HepG2 (cell line): Measurements from ENCODE around the gene NCOA3. TPM values are rescaled to one million over a fixed set of nuclear protein-coding genes. Genes with fewer than 3 reads are reported as not detected.

Source experiments
- CBX1 ChIP-seq: IDR thresholded peaks from one replicate; pipeline ENCODE4 v1.6.1; 2016; ENCODE audit warnings: antibody characterized with exemption, low read depth
- CBX2 ChIP-seq, 2 experiments: fragments of 200-600 bp in 1 of 2; sonication (generic); formaldehyde crosslinking in 1 of 2; IDR thresholded peaks; 2 replicates each; pipeline versions ENCODE4 v1.7.0 to v1.8.1; 2018 to 2022; ENCODE audit warnings: low read depth in 2 of 2, low read length in 1 of 2, mild to moderate bottlenecking in 1 of 2, missing genetic modification reagents in 1 of 2
- MEIS1 ChIP-seq: sonication (generic); formaldehyde crosslinking; IDR thresholded peaks from 2 replicates; pipeline ENCODE4 v1.9.0; 2021; ENCODE audit warnings: mild to moderate bottlenecking, missing genetic modification reagents, moderate library complexity, borderline replicate concordance
- PITX1 ChIP-seq: sonication (generic); formaldehyde crosslinking; IDR thresholded peaks from 2 replicates; pipeline ENCODE4 v1.5.1; 2020; ENCODE audit warnings: mild to moderate bottlenecking, missing genetic modification reagents
- PLRG1 ChIP-seq: fragments of 450-650 bp; conservative IDR thresholded peaks from 2 replicates; pipeline ENCODE4 v1.6.1; 2016
- RNF2 ChIP-seq: fragments of 450-650 bp; conservative IDR thresholded peaks from 2 replicates; pipeline ENCODE4 v1.6.1; 2016; ENCODE audit warnings: low read depth
- SMYD3 ChIP-seq: sonication (generic); formaldehyde crosslinking; IDR thresholded peaks from 2 replicates; pipeline ENCODE4 v1.8.1; 2023; ENCODE audit warnings: mild to moderate bottlenecking, missing genetic modification reagents
- ZC3H4 ChIP-seq: sonication (generic); formaldehyde crosslinking; IDR thresholded peaks from 2 replicates; pipeline ENCODE4 v1.4.0; 2020; ENCODE audit warnings: missing genetic modification reagents, borderline replicate concordance
- ZKSCAN5 ChIP-seq: sonication (generic); formaldehyde crosslinking; IDR thresholded peaks from 2 replicates; pipeline ENCODE4 v1.5.1; 2020; ENCODE audit warnings: mild to moderate bottlenecking, missing genetic modification reagents
- ZNF251 ChIP-seq: sonication (generic); formaldehyde crosslinking; IDR thresholded peaks from 2 replicates; pipeline ENCODE4 v1.9.0; 2021; ENCODE audit warnings: mild to moderate bottlenecking, missing genetic modification reagents
- ZNF343 ChIP-seq: sonication (generic); formaldehyde crosslinking; IDR thresholded peaks from 2 replicates; pipeline ENCODE4 v1.4.0; 2020; ENCODE audit warnings: mild to moderate bottlenecking, missing genetic modification reagents
- ZNF350 ChIP-seq: sonication (generic); formaldehyde crosslinking; IDR thresholded peaks from 2 replicates; pipeline ENCODE4 v1.4.0; 2020; ENCODE audit warnings: mild to moderate bottlenecking, low read depth, missing genetic modification reagents, borderline replicate concordance
- ZNF546 ChIP-seq: sonication (generic); formaldehyde crosslinking; conservative IDR thresholded peaks from 2 replicates; pipeline ENCODE4 v1.8.1; 2023; ENCODE audit warnings: mild to moderate bottlenecking, missing genetic modification reagents
- ZNF580 ChIP-seq: IDR thresholded peaks from 2 replicates; pipeline ENCODE4 v1.6.1; 2016; ENCODE audit warnings: low read depth, borderline replicate concordance
- ZNF709 ChIP-seq: sonication (generic); formaldehyde crosslinking; IDR thresholded peaks from 2 replicates; pipeline ENCODE4 v1.5.0; 2020; ENCODE audit warnings: mild to moderate bottlenecking, missing genetic modification reagents
- ZNF720 ChIP-seq: sonication (generic); formaldehyde crosslinking; IDR thresholded peaks from 2 replicates; pipeline ENCODE4 v1.4.0; 2020; ENCODE audit warnings: missing genetic modification reagents
- ZNF761 ChIP-seq: sonication (generic); formaldehyde crosslinking; conservative IDR thresholded peaks from 2 replicates; pipeline ENCODE4 v1.4.0; 2020; ENCODE audit warnings: mild to moderate bottlenecking, missing genetic modification reagents
- polyA plus RNA-seq, 8 experiments: library from polyadenylated mRNA; depleted of rRNA in 3 of 8; stranded (reverse) in 7 of 8; unstranded in 1 of 8; fragments of >200 nt; fragmentation: Illumina TruSeq in 4 of 8; extraction: Trizol in 4 of 8; gene quantifications; 2 replicates each; pipeline versions ENCODE4 v1.2.1 to v1.2.3, GENCODE V29; 2011 to 2016; ENCODE audit warnings: low read depth in 4 of 8, missing spikeins in 1 of 8, mixed read lengths in 1 of 8; ENCODE audit not compliant: insufficient read depth in 1 of 8
- total RNA-seq, 5 experiments: library from RNA; depleted of rRNA; stranded (reverse); fragments of >200 nt; fragmentation: Illumina TruSeq; extraction: Trizol; gene quantifications; 2 replicates each; pipeline ENCODE4 v1.2.3, GENCODE V29; 2016; ENCODE audit warnings: low read depth in 1 of 5
- TF ChIP-seq, protein P1 (sequence below): sonication (generic); formaldehyde crosslinking; IDR thresholded peaks from 2 replicates; pipeline ENCODE4 v1.4.0; 2020; ENCODE audit warnings: missing genetic modification reagents, mild to moderate bottlenecking, borderline replicate concordance
- TF ChIP-seq, protein P2 (sequence below): sonication (generic); formaldehyde crosslinking; IDR thresholded peaks from 2 replicates; pipeline ENCODE4 v1.9.0; 2021; ENCODE audit warnings: missing genetic modification reagents, borderline replicate concordance
- TF ChIP-seq, protein P3 (sequence below): sonication (generic); formaldehyde crosslinking; IDR thresholded peaks from 2 replicates; pipeline ENCODE4 v1.4.0; 2020; ENCODE audit warnings: missing genetic modification reagents
- TF ChIP-seq, protein P4 (sequence below): IDR thresholded peaks from 2 replicates; pipeline ENCODE4 v1.6.1; 2016; ENCODE audit warnings: missing biosample characterization, missing genetic modification reagents, low read depth

The NCOA3 gene
- total and polyA plus RNA-seq, 2 of the 13 experiments (the other 11 are each of a cell fraction or from before 2014, with no cell fraction given) = 35.0 to 56.8 TPM

- TF ChIP-seq, protein P1, sequence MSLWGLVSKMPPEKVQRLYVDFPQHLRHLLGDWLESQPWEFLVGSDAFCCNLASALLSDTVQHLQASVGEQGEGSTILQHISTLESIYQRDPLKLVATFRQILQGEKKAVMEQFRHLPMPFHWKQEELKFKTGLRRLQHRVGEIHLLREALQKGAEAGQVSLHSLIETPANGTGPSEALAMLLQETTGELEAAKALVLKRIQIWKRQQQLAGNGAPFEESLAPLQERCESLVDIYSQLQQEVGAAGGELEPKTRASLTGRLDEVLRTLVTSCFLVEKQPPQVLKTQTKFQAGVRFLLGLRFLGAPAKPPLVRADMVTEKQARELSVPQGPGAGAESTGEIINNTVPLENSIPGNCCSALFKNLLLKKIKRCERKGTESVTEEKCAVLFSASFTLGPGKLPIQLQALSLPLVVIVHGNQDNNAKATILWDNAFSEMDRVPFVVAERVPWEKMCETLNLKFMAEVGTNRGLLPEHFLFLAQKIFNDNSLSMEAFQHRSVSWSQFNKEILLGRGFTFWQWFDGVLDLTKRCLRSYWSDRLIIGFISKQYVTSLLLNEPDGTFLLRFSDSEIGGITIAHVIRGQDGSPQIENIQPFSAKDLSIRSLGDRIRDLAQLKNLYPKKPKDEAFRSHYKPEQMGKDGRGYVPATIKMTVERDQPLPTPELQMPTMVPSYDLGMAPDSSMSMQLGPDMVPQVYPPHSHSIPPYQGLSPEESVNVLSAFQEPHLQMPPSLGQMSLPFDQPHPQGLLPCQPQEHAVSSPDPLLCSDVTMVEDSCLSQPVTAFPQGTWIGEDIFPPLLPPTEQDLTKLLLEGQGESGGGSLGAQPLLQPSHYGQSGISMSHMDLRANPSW (CRISPR knock-in tag) = peak; percentile 97
- TF ChIP-seq ZKSCAN5 (CRISPR knock-in tag) (no peak), ZC3H4 (no peak), SMYD3 (0 out of 2 replicates have a peak, but pooled peaks have one; percentile 66), CBX2 (IDR thresholded peaks at IDR 0.05; ENCODE audit: low read depth, low read length) (no peak), CBX2 (CRISPR knock-in tag; IDR thresholded peaks at IDR 0.05; ENCODE audit: low read depth) (no peak), ZNF343 (CRISPR knock-in tag) (0 out of 2 replicates have a peak, but pooled peaks have one; percentile 34), ZNF709 (CRISPR knock-in tag) (no peak), PLRG1 (no peak), CBX1 (no peak), ZNF720 (CRISPR knock-in tag) (no peak), ZNF251 (CRISPR knock-in tag) (no peak), ZNF546 (no peak), MEIS1 (CRISPR knock-in tag) (0 out of 2 replicates have a peak, but pooled peaks have one; percentile 37), ZNF580 (CRISPR knock-in tag) (peak; percentile 49; the same call in 1 of the 2 replicates), RNF2 (no peak), ZNF350 (CRISPR knock-in tag) (peak; percentile 67; the same call in 1 of the 2 replicates), ZNF761 (CRISPR knock-in tag) (no peak), PITX1 (CRISPR knock-in tag) (peak; percentile 68; the same call in 1 of the 2 replicates)
- TF ChIP-seq, protein P2, sequence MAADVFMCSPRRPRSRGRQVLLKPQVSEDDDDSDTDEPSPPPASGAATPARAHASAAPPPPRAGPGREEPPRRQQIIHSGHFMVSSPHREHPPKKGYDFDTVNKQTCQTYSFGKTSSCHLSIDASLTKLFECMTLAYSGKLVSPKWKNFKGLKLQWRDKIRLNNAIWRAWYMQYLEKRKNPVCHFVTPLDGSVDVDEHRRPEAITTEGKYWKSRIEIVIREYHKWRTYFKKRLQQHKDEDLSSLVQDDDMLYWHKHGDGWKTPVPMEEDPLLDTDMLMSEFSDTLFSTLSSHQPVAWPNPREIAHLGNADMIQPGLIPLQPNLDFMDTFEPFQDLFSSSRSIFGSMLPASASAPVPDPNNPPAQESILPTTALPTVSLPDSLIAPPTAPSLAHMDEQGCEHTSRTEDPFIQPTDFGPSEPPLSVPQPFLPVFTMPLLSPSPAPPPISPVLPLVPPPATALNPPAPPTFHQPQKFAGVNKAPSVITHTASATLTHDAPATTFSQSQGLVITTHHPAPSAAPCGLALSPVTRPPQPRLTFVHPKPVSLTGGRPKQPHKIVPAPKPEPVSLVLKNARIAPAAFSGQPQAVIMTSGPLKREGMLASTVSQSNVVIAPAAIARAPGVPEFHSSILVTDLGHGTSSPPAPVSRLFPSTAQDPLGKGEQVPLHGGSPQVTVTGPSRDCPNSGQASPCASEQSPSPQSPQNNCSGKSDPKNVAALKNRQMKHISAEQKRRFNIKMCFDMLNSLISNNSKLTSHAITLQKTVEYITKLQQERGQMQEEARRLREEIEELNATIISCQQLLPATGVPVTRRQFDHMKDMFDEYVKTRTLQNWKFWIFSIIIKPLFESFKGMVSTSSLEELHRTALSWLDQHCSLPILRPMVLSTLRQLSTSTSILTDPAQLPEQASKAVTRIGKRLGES (CRISPR knock-in tag) = no peak
- TF ChIP-seq, protein P3, sequence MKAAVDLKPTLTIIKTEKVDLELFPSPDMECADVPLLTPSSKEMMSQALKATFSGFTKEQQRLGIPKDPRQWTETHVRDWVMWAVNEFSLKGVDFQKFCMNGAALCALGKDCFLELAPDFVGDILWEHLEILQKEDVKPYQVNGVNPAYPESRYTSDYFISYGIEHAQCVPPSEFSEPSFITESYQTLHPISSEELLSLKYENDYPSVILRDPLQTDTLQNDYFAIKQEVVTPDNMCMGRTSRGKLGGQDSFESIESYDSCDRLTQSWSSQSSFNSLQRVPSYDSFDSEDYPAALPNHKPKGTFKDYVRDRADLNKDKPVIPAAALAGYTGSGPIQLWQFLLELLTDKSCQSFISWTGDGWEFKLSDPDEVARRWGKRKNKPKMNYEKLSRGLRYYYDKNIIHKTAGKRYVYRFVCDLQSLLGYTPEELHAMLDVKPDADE = no peak
- TF ChIP-seq, protein P4, sequence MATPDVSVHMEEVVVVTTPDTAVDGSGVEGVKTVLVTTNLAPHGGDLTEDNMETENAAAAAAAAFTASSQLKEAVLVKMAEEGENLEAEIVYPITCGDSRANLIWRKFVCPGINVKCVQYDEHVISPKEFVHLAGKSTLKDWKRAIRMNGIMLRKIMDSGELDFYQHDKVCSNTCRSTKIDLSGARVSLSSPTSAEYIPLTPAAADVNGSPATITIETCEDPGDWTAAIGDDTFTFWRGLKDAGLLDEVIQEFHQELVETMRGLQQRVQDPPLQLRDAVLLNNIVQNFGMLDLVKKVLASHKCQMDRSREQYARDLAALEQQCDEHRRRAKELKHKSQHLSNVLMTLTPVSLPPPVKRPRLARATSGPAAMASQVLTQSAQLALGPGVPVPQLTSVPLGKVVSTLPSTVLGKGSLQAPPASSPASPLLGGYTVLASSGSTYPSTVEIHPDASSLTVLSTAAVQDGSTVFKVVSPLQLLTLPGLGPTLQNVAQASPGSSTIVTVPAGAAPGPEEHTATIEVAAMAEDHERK = no peak
Measured at GRCh38 chr20:47493175-47493962, 8.3 kb upstream of the NCOA3 start (continued).
